AG09309 (cell line): Measurements from ENCODE around the gene DUOX1.

ENCODE experiments used
- DNase-seq: peaks from one replicate; pipeline ENCODE4 v3.0.0-alpha.2; 2010; ENCODE audit warnings: low read depth
- H3K4me3 ChIP-seq: 2 replicates; pipeline ENCODE4 v1.5.1; 2011; ENCODE audit warnings: mild to moderate bottlenecking, low read depth, low read length, moderate library complexity; ENCODE audit not compliant: control insufficient read depth
- TF ChIP-seq, protein P1 (sequence below): IDR thresholded peaks from 2 replicates; pipeline ENCODE4 v1.5.1; 2011; ENCODE audit warnings: mild to moderate bottlenecking, low read depth, low read length, inconsistent platforms; ENCODE audit not compliant: insufficient read depth, control insufficient read depth; ENCODE audit errors: missing control alignments

DUOX1 gene

DNA sequence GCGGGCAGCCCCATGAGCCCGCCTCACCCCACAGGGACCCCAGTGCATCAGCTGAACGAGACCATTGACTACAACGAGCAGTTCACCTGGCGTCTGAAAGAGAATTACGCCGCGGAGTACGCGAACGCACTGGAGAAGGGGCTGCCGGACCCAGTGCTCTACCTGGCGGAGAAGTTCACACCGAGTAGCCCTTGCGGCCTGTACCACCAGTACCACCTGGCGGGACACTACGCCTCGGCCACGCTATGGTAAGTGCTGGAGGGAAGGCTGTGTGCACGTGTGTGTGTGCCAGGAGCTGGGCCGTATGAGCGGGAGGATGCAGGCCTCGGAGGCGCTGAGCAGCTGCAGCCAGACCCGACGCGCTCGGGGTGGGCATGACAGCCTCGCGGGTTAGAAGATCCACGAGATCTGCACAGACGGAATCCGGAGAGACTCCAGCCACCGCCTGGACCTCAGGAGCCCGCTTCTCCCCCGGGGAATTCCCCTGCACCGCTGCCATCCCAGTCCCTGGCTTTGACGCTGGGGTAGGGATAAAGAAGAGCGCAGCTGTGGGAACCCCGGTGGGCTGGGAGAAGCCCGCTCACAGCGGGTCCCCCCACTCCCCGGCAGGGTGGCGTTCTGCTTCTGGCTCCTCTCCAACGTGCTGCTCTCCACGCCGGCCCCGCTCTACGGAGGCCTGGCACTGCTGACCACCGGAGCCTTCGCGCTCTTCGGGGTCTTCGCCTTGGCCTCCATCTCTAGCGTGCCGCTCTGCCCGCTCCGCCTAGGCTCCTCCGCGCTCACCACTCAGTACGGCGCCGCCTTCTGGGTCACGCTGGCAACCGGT is 13.1 kb upstream of the DUOX1 start:
- TF ChIP-seq, protein P1, sequence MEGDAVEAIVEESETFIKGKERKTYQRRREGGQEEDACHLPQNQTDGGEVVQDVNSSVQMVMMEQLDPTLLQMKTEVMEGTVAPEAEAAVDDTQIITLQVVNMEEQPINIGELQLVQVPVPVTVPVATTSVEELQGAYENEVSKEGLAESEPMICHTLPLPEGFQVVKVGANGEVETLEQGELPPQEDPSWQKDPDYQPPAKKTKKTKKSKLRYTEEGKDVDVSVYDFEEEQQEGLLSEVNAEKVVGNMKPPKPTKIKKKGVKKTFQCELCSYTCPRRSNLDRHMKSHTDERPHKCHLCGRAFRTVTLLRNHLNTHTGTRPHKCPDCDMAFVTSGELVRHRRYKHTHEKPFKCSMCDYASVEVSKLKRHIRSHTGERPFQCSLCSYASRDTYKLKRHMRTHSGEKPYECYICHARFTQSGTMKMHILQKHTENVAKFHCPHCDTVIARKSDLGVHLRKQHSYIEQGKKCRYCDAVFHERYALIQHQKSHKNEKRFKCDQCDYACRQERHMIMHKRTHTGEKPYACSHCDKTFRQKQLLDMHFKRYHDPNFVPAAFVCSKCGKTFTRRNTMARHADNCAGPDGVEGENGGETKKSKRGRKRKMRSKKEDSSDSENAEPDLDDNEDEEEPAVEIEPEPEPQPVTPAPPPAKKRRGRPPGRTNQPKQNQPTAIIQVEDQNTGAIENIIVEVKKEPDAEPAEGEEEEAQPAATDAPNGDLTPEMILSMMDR, result no peak
- H3K4me3 ChIP-seq, result no peak overlapping the region
- DNase-seq, result no peak

DNA sequence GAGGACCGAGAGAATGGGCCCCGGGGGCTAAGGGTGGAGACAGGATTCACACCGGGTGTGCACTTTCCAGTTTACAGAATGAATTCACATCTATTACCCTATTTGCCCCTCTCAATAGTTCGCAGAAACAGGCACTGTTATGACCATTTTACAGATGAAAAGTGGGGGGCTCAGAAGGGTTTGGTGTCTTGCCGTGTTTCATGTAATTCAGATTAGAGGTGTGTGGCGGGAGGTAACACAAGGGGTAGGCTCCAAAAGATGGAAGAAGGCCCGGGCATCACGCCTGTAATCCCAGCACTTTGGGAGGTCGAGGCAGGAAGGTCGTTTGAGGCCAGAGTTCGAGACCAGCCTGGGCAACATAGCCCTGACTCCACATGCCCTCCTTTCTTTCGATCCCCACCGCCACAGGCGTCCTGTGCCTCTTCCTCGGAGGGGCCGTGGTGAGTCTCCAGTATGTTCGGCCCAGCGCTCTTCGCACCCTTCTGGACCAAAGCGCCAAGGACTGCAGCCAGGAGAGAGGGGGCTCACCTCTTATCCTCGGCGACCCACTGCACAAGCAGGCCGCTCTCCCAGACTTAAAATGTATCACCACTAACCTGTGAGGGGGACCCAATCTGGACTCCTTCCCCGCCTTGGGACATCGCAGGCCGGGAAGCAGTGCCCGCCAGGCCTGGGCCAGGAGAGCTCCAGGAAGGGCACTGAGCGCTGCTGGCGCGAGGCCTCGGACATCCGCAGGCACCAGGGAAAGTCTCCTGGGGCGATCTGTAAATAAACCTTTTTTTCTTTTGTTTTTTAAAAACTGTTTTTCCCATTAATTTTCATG is 12.3 kb upstream of the DUOX1 start:
- TF ChIP-seq, protein P1, result no peak
- DNase-seq, result no peak
- no peak overlapping the region for H3K4me3 ChIP-seq

DNA sequence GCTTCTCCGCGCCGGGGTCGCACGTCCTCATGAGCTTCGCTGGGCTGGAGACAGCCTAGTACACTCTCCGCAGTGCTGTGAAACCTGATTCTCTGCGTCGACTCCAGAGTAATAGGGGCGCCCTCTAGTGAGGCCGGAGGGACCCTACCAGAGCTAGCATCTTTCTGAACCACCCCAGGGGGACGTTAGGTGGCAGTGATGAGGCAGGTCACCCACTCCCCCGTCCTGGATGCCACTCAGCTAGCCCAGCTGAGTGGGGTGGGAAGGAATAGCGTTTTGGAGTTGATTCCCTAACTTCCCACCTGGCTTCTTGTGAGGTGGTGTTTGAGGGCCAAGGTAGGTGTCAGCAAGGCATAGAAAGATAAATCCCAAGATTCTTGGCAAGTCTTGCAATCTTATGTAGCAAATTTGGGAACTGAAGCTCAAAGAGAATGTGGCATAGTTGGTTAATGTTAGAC is 11.6 kb upstream of the DUOX1 start:
- TF ChIP-seq, protein P1, result peak; percentile 100
- H3K4me3 ChIP-seq, result no peak overlapping the region
- peak; percentile 61 for DNase-seq

DNA sequence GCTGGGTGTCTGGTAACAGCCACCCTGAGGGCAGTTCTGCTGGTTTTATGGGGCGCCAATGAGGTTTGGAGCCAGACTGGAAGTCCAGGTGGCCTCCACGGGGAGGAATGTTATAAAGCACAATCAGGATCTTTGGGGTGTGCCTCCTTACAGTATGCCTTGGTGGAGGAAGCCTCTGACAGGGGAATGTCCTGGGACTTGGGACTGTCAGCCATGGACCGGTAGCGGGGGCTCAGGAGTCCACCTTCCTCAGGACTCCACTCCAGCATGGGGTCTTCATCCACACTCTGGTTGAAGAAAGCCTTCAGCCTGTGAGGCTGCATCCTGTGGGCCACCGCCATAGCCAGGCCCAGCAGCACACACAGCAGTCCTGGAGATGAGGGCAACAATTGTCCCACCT is 10.8 kb upstream of the DUOX1 start:
- DNase-seq, result no peak
- TF ChIP-seq, protein P1, result no peak
- H3K4me3 ChIP-seq, result no peak overlapping the region

DNA sequence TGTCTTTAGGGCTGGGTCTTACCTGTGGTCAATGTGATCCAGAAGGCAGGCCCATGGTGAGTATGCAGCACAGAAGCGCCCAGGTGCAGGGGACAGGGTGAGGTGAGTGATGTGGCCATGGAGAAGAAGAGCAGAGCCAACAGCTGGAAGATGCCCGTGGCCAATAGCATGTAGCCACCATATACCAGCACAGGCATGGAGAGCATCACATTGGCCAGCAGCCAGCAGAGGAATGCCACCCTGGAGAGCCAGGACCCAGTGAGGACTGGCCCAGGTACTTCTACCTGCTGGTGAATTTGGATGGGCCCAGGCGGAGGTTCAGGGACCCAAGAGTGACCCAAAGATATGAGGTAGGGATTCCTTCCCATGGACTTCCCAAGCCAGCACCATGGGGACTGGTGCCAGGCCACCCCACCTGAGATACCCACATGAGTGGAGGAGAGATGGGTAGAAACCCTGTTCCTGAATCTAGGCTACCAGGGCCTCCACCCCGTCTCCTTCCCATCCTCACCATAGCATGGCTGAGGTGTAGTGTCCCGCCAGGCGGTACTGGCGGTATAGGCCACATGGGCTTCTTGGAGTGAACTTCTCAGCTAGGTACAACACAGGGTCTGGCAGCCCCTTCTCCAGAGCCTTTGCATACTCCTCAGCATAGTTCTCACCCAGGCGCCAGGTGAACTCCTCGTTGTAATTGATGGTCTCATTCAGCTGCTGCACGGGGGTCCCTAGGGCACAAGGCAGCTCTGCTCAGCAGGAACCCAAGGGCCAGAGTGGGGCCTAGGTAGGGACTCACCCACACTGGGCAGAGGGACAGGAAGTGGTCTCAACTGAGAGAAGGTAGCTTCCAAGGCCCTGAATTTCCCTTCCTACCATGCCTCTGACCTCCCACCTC is 9.5 kb upstream of the DUOX1 start:
- TF ChIP-seq, protein P1, result no peak
- no peak for DNase-seq

DNA sequence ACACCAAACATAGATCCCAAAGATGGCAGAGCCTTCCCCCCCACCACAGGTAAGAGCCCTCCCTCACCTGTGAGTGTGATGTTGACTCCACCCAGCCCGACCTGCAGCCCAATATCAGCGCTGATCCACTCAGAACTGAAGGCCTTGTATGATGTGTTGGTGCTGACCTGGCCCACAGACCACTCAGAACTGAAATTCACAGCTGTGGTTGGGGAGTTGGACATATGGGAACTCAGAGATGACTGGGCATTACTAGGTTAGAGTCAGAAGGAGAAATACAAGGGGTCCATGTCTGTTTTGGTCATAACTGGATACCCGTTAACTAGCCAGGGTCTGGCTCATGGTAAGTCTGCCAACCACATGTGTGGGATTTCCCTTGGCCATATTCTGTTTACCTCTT is 8.8 kb upstream of the DUOX1 start:
- H3K4me3 ChIP-seq, result no peak overlapping the region
- TF ChIP-seq, protein P1, result no peak
- DNase-seq, result no peak

More for the DNA sequence above, 9.5 kb upstream of the DUOX1 start:
- no peak overlapping the region for H3K4me3 ChIP-seq
